ENCODE results near the gene PFKM.

DNA sequence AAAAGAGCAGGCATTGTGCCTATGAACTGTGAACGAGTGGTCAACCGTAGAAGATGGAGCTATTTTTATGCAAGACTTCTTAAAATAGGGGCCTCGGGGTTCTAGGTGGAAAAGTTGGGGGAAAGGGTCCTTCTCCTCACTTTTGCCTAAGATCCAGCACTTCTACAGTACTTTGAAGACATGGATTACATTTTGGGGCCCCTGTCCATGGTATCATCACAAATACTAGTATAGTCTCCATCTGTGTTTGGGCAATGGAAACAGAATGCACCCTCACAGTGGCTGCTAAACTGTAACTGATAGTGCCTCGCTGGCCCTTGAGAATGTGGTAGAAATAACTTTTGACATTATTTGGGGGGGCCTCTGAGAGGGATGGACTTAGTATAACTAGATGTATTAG is 58.8 kb downstream of the PFKM start:
- no peak for TF ChIP-seq POLR2A (IDR thresholded peaks at IDR 0.05; ENCODE audit: low read length)
- TF ChIP-seq GATA1 (IDR thresholded peaks at IDR 0.05; ENCODE audit: low read depth, low read length), result no peak

All from erythroblast (primary cell).